IMR-90 (cell line): ENCODE measurements around the gene ICAM2. TPM values are rescaled to one million over a fixed set of nuclear protein-coding genes. Genes with fewer than 3 reads are reported as not detected.

ENCODE experiments used
- ATAC-seq: fragments of 200-7000 bp; cut with Tn5 transposase; 2 replicates; pipeline ENCODE4 v1.9.1; 2020; ENCODE audit warnings: low read depth, mild to moderate bottlenecking, moderate library complexity
- BruUV-seq: library from RNA; stranded (reverse); fragments of 400-500 nt; replicated peaks from 2 replicates; lab custom pipeline; 2021; lab: Mats Ljungman, UMichigan
- CTCF ChIA-PET: fragments of 300-600 bp; formaldehyde crosslinking; extraction: SDS; loops from one replicate; lab custom pipeline; 2021; ENCODE audit warnings: antibody characterized with exemption; lab: Yijun Ruan, JAX
- POLR2A ChIA-PET: fragments of 300-600 bp; sonication (Branson Sonifier 250); formaldehyde crosslinking; loops from one replicate; lab custom pipeline; 2022; ENCODE audit warnings: antibody characterized with exemption; ENCODE audit not compliant: unreplicated experiment; lab: Charles Lee
- DNase-seq: peaks from one replicate; pipeline ENCODE4 v3.0.0; 2013
- H2AFZ ChIP-seq: replicated peaks from 2 replicates; pipeline ENCODE3; 2013; ENCODE audit warnings: low read length, mild to moderate bottlenecking; ENCODE audit not compliant: poor library complexity
- H2AK5ac ChIP-seq: 2 replicates; pipeline ENCODE4 v1.6.1; 2013; ENCODE audit warnings: low read depth, low read length, inconsistent platforms
- H2AK9ac ChIP-seq: replicated peaks from 2 replicates; pipeline ENCODE3; 2013; ENCODE audit warnings: mild to moderate bottlenecking, low read depth, low read length, moderate library complexity; ENCODE audit not compliant: poor library complexity
- H2BK120ac ChIP-seq: 2 replicates; pipeline ENCODE4 v1.6.1; 2013; ENCODE audit warnings: low read depth, low read length, inconsistent platforms
- H2BK15ac ChIP-seq: 3 replicates; pipeline ENCODE4 v1.6.1; 2013; ENCODE audit warnings: low read depth, low read length, inconsistent platforms
- H2BK20ac ChIP-seq: 2 replicates; pipeline ENCODE4 v1.6.1; 2013; ENCODE audit warnings: low read depth, mild to moderate bottlenecking, inconsistent platforms, low read length, moderate library complexity
- H2BK5ac ChIP-seq: 2 replicates; pipeline ENCODE4 v1.6.1; 2013; ENCODE audit warnings: mild to moderate bottlenecking, low read depth, low read length, inconsistent platforms; ENCODE audit not compliant: poor library complexity, severe bottlenecking
- H3K14ac ChIP-seq: replicated peaks from 2 replicates; pipeline ENCODE4 v1.6.1; 2013; ENCODE audit warnings: low read depth, low read length, inconsistent platforms
- H3K18ac ChIP-seq: 2 replicates; pipeline ENCODE4 v1.6.1; 2013; ENCODE audit warnings: low read depth, low read length, control low read depth
- H3K23ac ChIP-seq: 2 replicates; pipeline ENCODE4 v1.6.1; 2013; ENCODE audit warnings: low read depth, low read length, inconsistent platforms
- H3K27ac ChIP-seq: 2 replicates; pipeline ENCODE4 v1.5.1; 2013; ENCODE audit warnings: mild to moderate bottlenecking, control low read depth, low read length; ENCODE audit not compliant: insufficient read depth
- H3K27me3 ChIP-seq: 2 replicates; pipeline ENCODE4 v1.6.1; 2013; ENCODE audit warnings: low read length; ENCODE audit not compliant: control insufficient read depth, insufficient read depth
- H3K36me3 ChIP-seq: 2 replicates; pipeline ENCODE4 v1.6.1; 2013; ENCODE audit warnings: low read length, mixed read lengths; ENCODE audit not compliant: control insufficient read depth, insufficient read depth
- H3K4ac ChIP-seq: 2 replicates; pipeline ENCODE4 v1.6.1; 2013; ENCODE audit warnings: low read depth, low read length, inconsistent platforms
- H3K4me1 ChIP-seq: 2 replicates; pipeline ENCODE4 v1.6.1; 2013; ENCODE audit warnings: low read length, mixed read lengths; ENCODE audit not compliant: control insufficient read depth, insufficient read depth
- H3K4me2 ChIP-seq: 2 replicates; pipeline ENCODE4 v1.6.1; 2013; ENCODE audit warnings: low read depth, mild to moderate bottlenecking, control low read depth, low read length, moderate library complexity
- H3K4me3 ChIP-seq: 2 replicates; pipeline ENCODE4 v1.5.1; 2013; ENCODE audit warnings: low read depth, mild to moderate bottlenecking, control low read depth, low read length, moderate library complexity; ENCODE audit not compliant: insufficient read depth
- H3K56ac ChIP-seq: 2 replicates; pipeline ENCODE4 v1.6.1; 2013; ENCODE audit warnings: low read length, inconsistent platforms; ENCODE audit not compliant: insufficient read depth; ENCODE audit errors: extremely low read depth
- H3K79me1 ChIP-seq, 2 experiments: 2 replicates each; pipeline ENCODE4 v1.6.1; 2013; ENCODE audit warnings: low read length in 2 of 2, inconsistent platforms in 1 of 2, low read depth in 1 of 2
- H3K9ac ChIP-seq: 2 replicates; pipeline ENCODE4 v1.6.1; 2013; ENCODE audit warnings: low read depth, low read length, control low read depth
- H3K9me1 ChIP-seq: 2 replicates; pipeline ENCODE4 v1.6.1; 2013; ENCODE audit warnings: low read length, inconsistent platforms; ENCODE audit not compliant: insufficient read depth
- H3K9me3 ChIP-seq: 2 replicates; pipeline ENCODE4 v1.6.1; 2013; ENCODE audit warnings: low read length; ENCODE audit not compliant: control insufficient read depth, insufficient read depth
- H4K20me1 ChIP-seq: 2 replicates; pipeline ENCODE4 v1.6.1; 2013; ENCODE audit warnings: low read length, inconsistent platforms; ENCODE audit not compliant: insufficient read depth
- H4K5ac ChIP-seq: 2 replicates; pipeline ENCODE4 v1.6.1; 2013; ENCODE audit warnings: mild to moderate bottlenecking, low read depth, low read length, control low read depth
- H4K8ac ChIP-seq, 2 experiments: 2 replicates each; pipeline ENCODE4 v1.6.1; 2013; ENCODE audit warnings: low read depth in 2 of 2, low read length in 2 of 2, control low read depth in 1 of 2, inconsistent platforms in 1 of 2
- H4K91ac ChIP-seq: 2 replicates; pipeline ENCODE4 v1.6.1; 2013; ENCODE audit warnings: low read depth, low read length, inconsistent platforms; ENCODE audit not compliant: insufficient read depth
- CEBPB ChIP-seq: IDR thresholded peaks from 2 replicates; pipeline ENCODE4 v1.6.1; 2012; ENCODE audit warnings: low read depth, low read length, improper control_type of control experiment
- CHD1 ChIP-seq: IDR thresholded peaks from 2 replicates; pipeline ENCODE4 v1.6.1; 2012; ENCODE audit warnings: low read depth, low read length, improper control_type of control experiment
- MAFK ChIP-seq: IDR thresholded peaks from 2 replicates; pipeline ENCODE4 v1.6.1; 2012; ENCODE audit warnings: low read depth, low read length, improper control_type of control experiment
- MAZ ChIP-seq: IDR thresholded peaks from 2 replicates; pipeline ENCODE4 v1.6.1; 2012; ENCODE audit warnings: low read depth, mild to moderate bottlenecking, low read length, improper control_type of control experiment, moderate library complexity, borderline replicate concordance
- MXI1 ChIP-seq: IDR thresholded peaks from 2 replicates; pipeline ENCODE4 v1.6.1; 2012; ENCODE audit warnings: low read depth, mild to moderate bottlenecking, low read length, moderate library complexity, borderline replicate concordance
- NFE2L2 ChIP-seq: fragments of 150-350 bp; IDR thresholded peaks from 2 replicates; pipeline ENCODE4 v1.6.1; 2016; ENCODE audit warnings: low read depth, mild to moderate bottlenecking, low read length
- RAD21 ChIP-seq: IDR thresholded peaks from 2 replicates; pipeline ENCODE4 v1.6.1; 2012; ENCODE audit warnings: low read length, improper control_type of control experiment
- RCOR1 ChIP-seq: IDR thresholded peaks from 2 replicates; pipeline ENCODE4 v1.6.1; 2012; ENCODE audit warnings: mild to moderate bottlenecking, low read length, improper control_type of control experiment; ENCODE audit not compliant: insufficient replicate concordance
- RFX5 ChIP-seq: IDR thresholded peaks from 2 replicates; pipeline ENCODE4 v1.8.0; 2012; ENCODE audit warnings: low read depth, mild to moderate bottlenecking, low read length, moderate library complexity
- WGBS, 2 experiments: methylation state at CpG; one replicate each; pipeline versions ENCODE4 v1.1.5 to v1.1.7; 2013; ENCODE audit warnings: missing lambda C conversion rate in 2 of 2; ENCODE audit not compliant: insufficient read length in 1 of 2; ENCODE audit errors: extremely low coverage in 2 of 2; 5-methylcytosine and 5-hydroxymethylcytosine counted together
- dilution Hi-C: fragments of 300-500 bp; cut with HindIII; formaldehyde crosslinking; loops from one replicate; pipeline ENCODE4 v1.14.3; 2018; ENCODE audit warnings: low sequenced_read_pairs; ENCODE audit not compliant: unreplicated experiment
- in situ Hi-C: fragments of 300-500 bp; cut with MboI; formaldehyde crosslinking; loops from 3 replicates; pipeline ENCODE4 v1.14.3; 2019; ENCODE audit warnings: low sequenced_read_pairs, inconsistent platforms, mixed read lengths
- intact Hi-C: fragments of 100-400 bp; cut with micrococcal nuclease; formaldehyde crosslinking; loops from 2 replicates; pipeline ENCODE4 v1.10.0; 2022
- polyA plus RNA-seq, 3 experiments: library from polyadenylated mRNA; depleted of rRNA; stranded (reverse); fragments of >200 nt; gene quantifications; 2 replicates each; pipeline ENCODE4 v1.2.3, GENCODE V29; 2012; ENCODE audit warnings: low replicate concordance in 1 of 3
- total RNA-seq: library from RNA; depleted of rRNA; stranded (reverse); fragments of >200 nt; gene quantifications from 2 replicates; pipeline ENCODE4 v1.2.3, GENCODE V29; 2012
- TF ChIP-seq, protein P1 (sequence below): fragments of 150-350 bp; IDR thresholded peaks from 2 replicates; pipeline ENCODE4 v1.6.1; 2017; ENCODE audit warnings: mild to moderate bottlenecking, antibody characterized with exemption, low read length, low read depth
- TF ChIP-seq, protein P2 (sequence below): conservative IDR thresholded peaks from 2 replicates; pipeline ENCODE4 v1.5.1; 2012; ENCODE audit warnings: mild to moderate bottlenecking, low read depth, low read length, improper control_type of control experiment

ICAM2 gene
- total and polyA plus RNA-seq, 2 of the 4 experiments (the other 2 are of a cell fraction): 0.12 TPM; not detected in 1

DNA sequence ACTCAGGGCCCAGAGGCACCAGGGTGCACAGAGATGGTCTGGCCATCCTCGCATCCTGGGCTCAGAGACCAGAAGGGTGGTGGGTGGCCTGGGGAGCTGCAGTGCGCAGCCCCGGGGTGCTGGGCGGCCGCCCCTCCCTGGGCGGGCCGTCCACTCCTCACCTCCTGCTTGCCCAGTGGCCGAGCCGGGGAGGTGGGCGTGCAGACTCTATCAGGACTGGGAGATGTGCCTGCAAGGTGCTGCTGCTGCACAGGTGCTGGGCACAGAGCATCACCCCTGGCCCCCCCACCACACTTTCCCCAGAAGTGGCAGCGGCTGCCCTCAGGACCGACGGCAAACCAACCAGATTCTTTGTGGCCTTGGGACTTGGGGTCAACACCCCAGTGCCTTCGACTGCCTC lies 47.6 kb downstream of the ICAM2 start, which contains the start of gene SCN4A:
SCN4A (minus strand) TSS at position 123 of the 400 bp plus-strand sequence; CDS start at position 46, 77 bp downstream.
- H4K8ac ChIP-seq: no peak within 1 kb of the TSS
- H3K36me3 ChIP-seq: no peaks in the 10 kb centered on the region
- H2BK15ac ChIP-seq: no peak within 1 kb of the TSS
- DNase-seq (no peak), ATAC-seq (no peak)
- no peak within 1 kb of the TSS for H3K27ac ChIP-seq
- no peak within 1 kb of the TSS for H3K4me3 ChIP-seq
- ChIA-PET POLR2A (no interaction called here), CTCF (no interaction called here)
- H3K56ac ChIP-seq: no peak within 1 kb of the TSS
- no peaks in the 10 kb centered on the region for H3K79me1 ChIP-seq
- H2AK9ac ChIP-seq: peak within 1 kb of the TSS; percentile 70
- H4K91ac ChIP-seq: no peak within 1 kb of the TSS
- no peaks in the 10 kb centered on the region for H3K9me3 ChIP-seq
- in situ Hi-C loops: no loop called here
- no peak within 1 kb of the TSS for H3K4ac ChIP-seq
- H2AFZ ChIP-seq: no peak within 1 kb of the TSS
- no peak within 1 kb of the TSS for H4K5ac ChIP-seq
- no peak within 1 kb of the TSS for H3K9ac ChIP-seq
- no peak within 1 kb of the TSS for H3K18ac ChIP-seq
- BruUV-seq: no TSS peak
- no peak within 1 kb of the TSS for H2BK20ac ChIP-seq
- H2BK5ac ChIP-seq: no peak within 1 kb of the TSS
- dilution Hi-C loops: no loop called here
- peak within 1 kb of the TSS; percentile 35; the same call in 1 of the 2 replicates for H3K14ac ChIP-seq
- peaks cover 10% of the 10 kb centered on the region for H3K4me1 ChIP-seq
- 96% methylated on average over 5 of the region's 14 CpGs; no CpG with 5 or more reads in 1 of the 2 experiments for WGBS, 2 experiments
- H3K23ac ChIP-seq: no peak within 1 kb of the TSS
- intact Hi-C loops: no loop called here
- TF ChIP-seq CHD1 (no peak), MXI1 (no peak), MAZ (no peak), RCOR1 (no peak), RAD21 (no peak), NFE2L2 (no peak), RFX5 (no peak), CEBPB (no peak), MAFK (no peak)
- TF ChIP-seq, protein P1, sequence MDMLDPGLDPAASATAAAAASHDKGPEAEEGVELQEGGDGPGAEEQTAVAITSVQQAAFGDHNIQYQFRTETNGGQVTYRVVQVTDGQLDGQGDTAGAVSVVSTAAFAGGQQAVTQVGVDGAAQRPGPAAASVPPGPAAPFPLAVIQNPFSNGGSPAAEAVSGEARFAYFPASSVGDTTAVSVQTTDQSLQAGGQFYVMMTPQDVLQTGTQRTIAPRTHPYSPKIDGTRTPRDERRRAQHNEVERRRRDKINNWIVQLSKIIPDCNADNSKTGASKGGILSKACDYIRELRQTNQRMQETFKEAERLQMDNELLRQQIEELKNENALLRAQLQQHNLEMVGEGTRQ: no peak
- TF ChIP-seq, protein P2, sequence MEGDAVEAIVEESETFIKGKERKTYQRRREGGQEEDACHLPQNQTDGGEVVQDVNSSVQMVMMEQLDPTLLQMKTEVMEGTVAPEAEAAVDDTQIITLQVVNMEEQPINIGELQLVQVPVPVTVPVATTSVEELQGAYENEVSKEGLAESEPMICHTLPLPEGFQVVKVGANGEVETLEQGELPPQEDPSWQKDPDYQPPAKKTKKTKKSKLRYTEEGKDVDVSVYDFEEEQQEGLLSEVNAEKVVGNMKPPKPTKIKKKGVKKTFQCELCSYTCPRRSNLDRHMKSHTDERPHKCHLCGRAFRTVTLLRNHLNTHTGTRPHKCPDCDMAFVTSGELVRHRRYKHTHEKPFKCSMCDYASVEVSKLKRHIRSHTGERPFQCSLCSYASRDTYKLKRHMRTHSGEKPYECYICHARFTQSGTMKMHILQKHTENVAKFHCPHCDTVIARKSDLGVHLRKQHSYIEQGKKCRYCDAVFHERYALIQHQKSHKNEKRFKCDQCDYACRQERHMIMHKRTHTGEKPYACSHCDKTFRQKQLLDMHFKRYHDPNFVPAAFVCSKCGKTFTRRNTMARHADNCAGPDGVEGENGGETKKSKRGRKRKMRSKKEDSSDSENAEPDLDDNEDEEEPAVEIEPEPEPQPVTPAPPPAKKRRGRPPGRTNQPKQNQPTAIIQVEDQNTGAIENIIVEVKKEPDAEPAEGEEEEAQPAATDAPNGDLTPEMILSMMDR: no peak
- H2AK5ac ChIP-seq: peak within 1 kb of the TSS; percentile 56; the same call in 1 of the 2 replicates
- H4K20me1 ChIP-seq: peaks cover 3% of the 10 kb centered on the region; the same call in 1 of the 2 replicates
- H3K27me3 ChIP-seq: peaks cover 12% of the 10 kb centered on the region
- peaks cover 13% of the 10 kb centered on the region for H3K9me1 ChIP-seq
- no peak within 1 kb of the TSS for H3K4me2 ChIP-seq
- peak within 1 kb of the TSS; percentile 80; the same call in 1 of the 2 replicates for H2BK120ac ChIP-seq
